HG03196 (cell line): ENCODE data around the gene ACTR1B.
"Not testable (repeated sequence)": the region's sequence is repeated elsewhere in the genome, so short reads cannot be mapped to it uniquely, and the experiment has no call there.

ENCODE experiments used
- ATAC-seq: cut with Tn5 transposase; IDR thresholded peaks from one replicate; pipeline ENCODE4 v1.9.1; 2021; ENCODE audit not compliant: unreplicated experiment

ACTR1B gene

GRCh38 chr2:97618939-97619827, 44.7 kb downstream of the ACTR1B start:
- not testable (repeated sequence) for ATAC-seq

- no peak for ATAC-seq
These were observed 45.9 kb downstream of the ACTR1B start for GRCh38 chr2:97617911-97618310.

- not testable (repeated sequence) for ATAC-seq
These were observed 48.1 kb downstream of the ACTR1B start for GRCh38 chr2:97615746-97616145.

GRCh38 chr2:97611895-97612294, 51.9 kb downstream of the ACTR1B start:
- not testable (repeated sequence) for ATAC-seq

- not testable (repeated sequence) for ATAC-seq
These were observed 55.1 kb downstream of the ACTR1B start for GRCh38 chr2:97608745-97609144.
